ENCODE measurements around the gene SUGCT.

DNA sequence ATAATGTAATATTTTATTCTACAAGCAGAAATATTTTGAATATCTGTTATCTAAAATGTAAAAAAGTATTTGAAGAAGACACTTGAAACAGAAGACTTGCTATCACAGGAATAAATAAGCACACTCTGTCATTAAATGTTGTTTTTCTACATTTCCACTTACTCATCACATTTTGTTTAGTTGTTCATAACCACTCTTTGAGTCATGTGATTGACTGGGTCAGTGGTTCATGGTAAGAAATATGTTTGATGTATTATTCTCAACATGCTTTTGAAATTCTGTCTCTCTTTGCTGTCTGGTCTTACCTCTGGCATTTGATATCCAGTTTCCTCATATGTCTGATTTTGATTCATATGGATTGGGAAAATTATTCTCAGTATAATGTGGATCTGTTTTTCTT, 171.8 kb downstream of the SUGCT start:
- TF ChIP-seq, protein P1, sequence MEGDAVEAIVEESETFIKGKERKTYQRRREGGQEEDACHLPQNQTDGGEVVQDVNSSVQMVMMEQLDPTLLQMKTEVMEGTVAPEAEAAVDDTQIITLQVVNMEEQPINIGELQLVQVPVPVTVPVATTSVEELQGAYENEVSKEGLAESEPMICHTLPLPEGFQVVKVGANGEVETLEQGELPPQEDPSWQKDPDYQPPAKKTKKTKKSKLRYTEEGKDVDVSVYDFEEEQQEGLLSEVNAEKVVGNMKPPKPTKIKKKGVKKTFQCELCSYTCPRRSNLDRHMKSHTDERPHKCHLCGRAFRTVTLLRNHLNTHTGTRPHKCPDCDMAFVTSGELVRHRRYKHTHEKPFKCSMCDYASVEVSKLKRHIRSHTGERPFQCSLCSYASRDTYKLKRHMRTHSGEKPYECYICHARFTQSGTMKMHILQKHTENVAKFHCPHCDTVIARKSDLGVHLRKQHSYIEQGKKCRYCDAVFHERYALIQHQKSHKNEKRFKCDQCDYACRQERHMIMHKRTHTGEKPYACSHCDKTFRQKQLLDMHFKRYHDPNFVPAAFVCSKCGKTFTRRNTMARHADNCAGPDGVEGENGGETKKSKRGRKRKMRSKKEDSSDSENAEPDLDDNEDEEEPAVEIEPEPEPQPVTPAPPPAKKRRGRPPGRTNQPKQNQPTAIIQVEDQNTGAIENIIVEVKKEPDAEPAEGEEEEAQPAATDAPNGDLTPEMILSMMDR (IDR thresholded peaks at IDR 0.05; ENCODE audit: borderline replicate concordance, extremely low read depth, low read length, poor library complexity, severe bottlenecking), result no peak
- TF ChIP-seq EZH2 (IDR thresholded peaks at IDR 0.05; ENCODE audit: borderline replicate concordance, low read depth, low read length, severe bottlenecking), result no peak

Data from DND-41 (cell line).